Astrocyte of the spinal cord (primary cell): ENCODE measurements around the gene PRDM16.

ENCODE experiments used
- DNase-seq: peaks from one replicate; pipeline ENCODE4 v3.0.0; 2011; ENCODE audit warnings: low read depth, low spot score
- H3K4me3 ChIP-seq: 2 replicates; pipeline ENCODE4 v1.5.1; 2011; ENCODE audit warnings: low read depth, mild to moderate bottlenecking, low read length, moderate library complexity
- CTCF ChIP-seq: IDR thresholded peaks from 2 replicates; pipeline ENCODE4 v1.5.1; 2012; ENCODE audit warnings: low read depth, mild to moderate bottlenecking, low read length, inconsistent platforms
- in situ Hi-C: cut with HindIII; loops from 2 replicates; pipeline ENCODE4 v1.10.0; 2017; ENCODE audit warnings: low sequenced_read_pairs

PRDM16 gene

DNA sequence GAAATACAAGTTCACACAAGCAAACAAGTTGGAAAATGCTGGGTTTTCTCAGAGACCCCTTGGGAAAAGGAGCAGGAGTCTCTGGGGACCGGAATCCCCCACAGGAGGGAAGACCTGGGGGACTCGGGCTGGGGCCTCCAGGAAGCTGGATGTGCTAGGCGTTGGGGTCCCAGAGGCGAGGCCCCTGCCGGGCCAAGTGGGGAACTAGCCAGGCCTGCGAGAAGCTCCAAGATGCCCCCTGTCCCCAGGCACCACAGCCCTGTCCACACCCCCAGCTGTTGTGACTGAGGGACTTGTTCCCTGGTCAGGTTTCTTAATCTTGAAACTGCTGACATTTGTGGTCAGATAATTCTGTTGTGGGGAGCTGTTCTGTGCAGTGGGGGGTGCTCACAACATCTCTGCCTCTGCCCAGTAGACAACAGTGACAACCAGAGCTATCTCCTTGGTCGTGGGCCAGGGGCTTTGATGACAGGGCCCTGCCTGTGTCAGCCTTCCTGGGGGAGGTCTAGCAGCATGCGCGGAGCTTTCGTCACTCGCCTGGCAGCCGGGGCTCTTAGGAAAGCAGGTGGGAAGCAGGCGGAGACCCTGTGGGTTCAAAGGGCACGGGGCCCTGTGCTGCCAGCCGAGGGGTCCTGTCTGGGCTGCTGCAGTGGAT is 259.1 kb downstream of the PRDM16 start:
- in situ Hi-C loops, result no loop called here
- TF ChIP-seq CTCF, result no peak
- no peak overlapping the region for H3K4me3 ChIP-seq
- no peak for DNase-seq

- no peak for TF ChIP-seq CTCF
- in situ Hi-C loops, result no loop called here
- no peak for DNase-seq
- no peak overlapping the region for H3K4me3 ChIP-seq
These were observed 260.8 kb downstream of the PRDM16 start for GRCh38 chr1:3329640-3330281.

DNA sequence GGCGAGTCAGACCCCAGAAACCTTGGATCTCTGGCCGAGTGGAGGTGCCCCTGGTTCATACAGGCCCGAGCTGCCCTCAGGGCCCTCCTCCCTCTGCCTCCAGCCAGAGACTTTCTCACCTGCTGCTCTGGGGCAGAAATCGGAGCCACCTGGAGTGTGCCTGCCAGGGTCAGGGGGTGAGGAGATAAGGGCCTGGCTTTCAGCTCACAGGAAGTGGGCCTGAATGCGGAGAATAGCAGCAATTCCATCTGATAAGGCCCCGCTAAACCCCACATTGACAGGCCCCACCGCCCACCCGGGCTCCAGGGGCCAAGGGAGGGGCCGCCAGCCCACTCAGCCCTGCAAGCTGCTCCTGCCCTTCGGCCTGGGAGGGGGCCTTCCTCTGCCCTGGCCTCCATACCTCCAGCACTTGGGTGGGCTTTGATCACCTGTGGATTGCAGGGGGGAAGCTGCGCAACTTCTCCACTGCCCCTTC is 261.8 kb downstream of the PRDM16 start:
- no peak overlapping the region for H3K4me3 ChIP-seq
- in situ Hi-C loops, result no loop called here
- no peak for TF ChIP-seq CTCF
- DNase-seq, result no peak

- H3K4me3 ChIP-seq, result no peak overlapping the region
- no peak for DNase-seq
- in situ Hi-C loops, result no loop called here
- TF ChIP-seq CTCF, result no peak
These were observed 262.6 kb downstream of the PRDM16 start for GRCh38 chr1:3331564-3331963.

- in situ Hi-C loops, result no loop called here
- no peak for TF ChIP-seq CTCF
- no peak for DNase-seq
- H3K4me3 ChIP-seq, result no peak overlapping the region
These were observed 263.0 kb downstream of the PRDM16 start for GRCh38 chr1:3332043-3332442.

- no peak for DNase-seq
- in situ Hi-C loops, result no loop called here
- no peak for TF ChIP-seq CTCF
- no peak overlapping the region for H3K4me3 ChIP-seq
These were observed 263.7 kb downstream of the PRDM16 start for GRCh38 chr1:3332662-3333061.
